Right cardiac atrium (tissue), 5 donors: ENCODE results near the gene JAKMIP1. TPM values are rescaled to one million over a fixed set of nuclear protein-coding genes. Genes with fewer than 3 reads are reported as not detected.

Experiments used
- ATAC-seq, 2 donors: fragments of 200-7000 bp; cut with Tn5 transposase; one replicate each; pipeline versions ENCODE4 v1.8.0 to v1.9.1; 2020; ENCODE audit warnings: moderate library complexity in 2 of 2, mild to moderate bottlenecking in 1 of 2
- DNase-seq, 3 donors: peaks; one replicate each; pipeline ENCODE4 v3.0.0-alpha.2; 2020
- H3K27ac ChIP-seq: one replicate; pipeline ENCODE4 v1.5.1; 2013; ENCODE audit warnings: mild to moderate bottlenecking, low read length, control low read depth, moderate library complexity
- H3K27me3 ChIP-seq: one replicate; pipeline ENCODE4 v1.6.1; 2013; ENCODE audit not compliant: control insufficient read depth, insufficient read depth
- H3K4me1 ChIP-seq: one replicate; pipeline ENCODE4 v1.6.1; 2013; ENCODE audit warnings: low read length; ENCODE audit not compliant: control insufficient read depth, insufficient read depth
- H3K4me3 ChIP-seq: one replicate; pipeline ENCODE4 v1.5.1; 2013; ENCODE audit warnings: low read length, control low read depth
- H3K9me3 ChIP-seq: one replicate; pipeline ENCODE4 v1.6.1; 2013; ENCODE audit warnings: low read length; ENCODE audit not compliant: control insufficient read depth
- WGBS: extraction: QIAGEN DNeasy Blood & Tissue Kit; methylation state at CpG from one replicate; pipeline ENCODE4 v1.1.7; 2013; 5-methylcytosine and 5-hydroxymethylcytosine counted together
- intact Hi-C, 4 donors: fragments of 100-400 bp; cut with DNase I; formaldehyde crosslinking; loops; one replicate each; pipeline versions ENCODE4 v1.11.0 to v1.14.0; 2022 to 2023
- polyA plus RNA-seq: library from polyadenylated mRNA; stranded (reverse); fragments of 200-250 nt; gene quantifications from one replicate; pipeline ENCODE4 v1.2.3, GENCODE V29; 2013
- total RNA-seq, 4 donors: library from RNA; stranded (reverse); fragmentation: NEBNext Ultra II Directional; extraction: Animal tissue kit (Norgen Biotek cat#: 25700); gene quantifications; one replicate each; pipeline ENCODE4 v1.2.1, GENCODE V29; 2021
- donor health status: healthy with polysubstance abuse.
- donor health status: DM: no; HTN: yes; CAD: no.
- donor health status: DM: no; HTN: no; CAD: no.
- donor health status: DM: no; HTN: yes; CAD: no; lungs with severe emphysema.
- donor health status: DM: yes; HTN: yes; CAD: no.

The JAKMIP1 gene
- total and polyA plus RNA-seq, 5 donors: 0.07 to 0.28 (median 0.20) TPM; not detected in 2

DNA sequence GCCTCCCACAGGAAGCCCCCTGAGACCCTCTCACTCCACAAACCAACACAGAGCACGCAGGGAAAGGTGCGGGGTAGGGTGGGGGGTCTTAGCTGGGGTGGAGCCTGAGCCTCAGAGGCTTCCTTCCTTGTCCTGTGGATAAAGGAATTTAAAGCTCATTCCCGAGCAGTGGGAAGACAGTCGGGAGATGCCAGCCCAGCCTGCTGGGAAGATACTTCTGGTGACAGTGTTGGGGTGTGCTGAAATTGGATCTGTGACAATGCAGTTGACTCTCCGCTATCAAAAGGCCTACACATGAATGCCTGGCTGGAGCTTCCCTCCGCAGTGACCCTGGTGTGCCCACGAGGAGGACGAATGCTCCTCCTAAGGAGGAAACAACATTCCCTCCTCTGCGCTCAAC is 45.5 kb downstream of the JAKMIP1 start:
- WGBS: 35% methylated on average over 9 of the region's 9 CpGs
- intact Hi-C loops: no loop called here
- H3K27ac ChIP-seq: no peak overlapping the region
- no peak for DNase-seq
- H3K4me1 ChIP-seq: no peaks in the 10 kb centered on the region
- no peaks in the 10 kb centered on the region for H3K9me3 ChIP-seq
- no peaks in the 10 kb centered on the region for H3K27me3 ChIP-seq
- no peak overlapping the region for H3K4me3 ChIP-seq
- ATAC-seq: no peak

GRCh38 chr4:6153874-6154273 is 46.5 kb downstream of the JAKMIP1 start:
- Histone ChIP-seq H3K27ac (no peak overlapping the region), H3K4me3 (no peak overlapping the region), H3K4me1 (no peaks in the 10 kb centered on the region), H3K9me3 (no peaks in the 10 kb centered on the region), H3K27me3 (no peaks in the 10 kb centered on the region)
- WGBS: 43% methylated on average over 7 of the region's 7 CpGs
- no peak for DNase-seq
- ATAC-seq: no peak
- intact Hi-C loops: no loop called here

DNA sequence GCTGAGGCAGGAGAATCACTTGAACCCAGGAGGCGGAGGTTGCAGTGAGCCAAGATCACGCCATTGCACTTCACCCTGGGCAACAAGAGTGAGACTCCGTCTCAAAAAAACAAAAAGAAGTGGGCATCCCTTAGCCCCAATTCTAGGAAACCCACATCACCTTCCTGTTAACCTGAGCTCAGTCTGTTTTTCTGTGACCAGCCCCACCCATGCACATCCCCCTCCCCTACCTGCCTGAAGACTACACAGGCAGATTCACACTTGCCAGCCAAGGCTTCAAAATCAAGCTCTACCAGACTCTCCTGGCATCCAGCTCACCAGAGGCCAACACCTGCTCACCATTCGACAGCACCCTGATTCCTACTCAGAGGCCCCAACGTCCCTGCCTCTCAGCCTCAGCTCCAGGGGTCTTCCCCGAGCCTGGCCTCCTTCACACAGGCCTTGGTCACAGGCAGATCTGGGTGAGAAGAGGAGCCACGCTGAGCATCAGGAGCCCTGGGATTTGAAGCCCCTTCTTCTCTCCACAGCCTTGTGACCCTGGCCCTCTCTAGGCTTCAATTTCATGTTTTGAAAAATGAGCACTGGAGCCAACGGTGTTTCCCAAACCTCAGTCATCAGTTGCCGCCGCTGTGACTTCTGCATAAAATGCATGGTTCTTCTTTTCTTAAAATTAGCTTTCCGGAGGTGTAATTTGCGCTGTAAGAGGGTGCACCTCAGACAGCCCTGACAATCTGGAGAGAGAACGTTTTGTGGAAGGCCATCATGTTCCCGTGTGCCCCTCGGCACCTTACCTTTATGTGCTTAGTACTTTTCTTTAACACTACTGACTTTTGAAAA is 47.3 kb downstream of the JAKMIP1 start:
- intact Hi-C loops: no loop called here
- WGBS: 79% methylated on average over 15 of the region's 15 CpGs
- H3K27me3 ChIP-seq: no peaks in the 10 kb centered on the region
- no peak overlapping the region for H3K4me3 ChIP-seq
- H3K27ac ChIP-seq: no peak overlapping the region
- DNase-seq: no peak
- no peak for ATAC-seq
- no peaks in the 10 kb centered on the region for H3K4me1 ChIP-seq
- no peaks in the 10 kb centered on the region for H3K9me3 ChIP-seq

GRCh38 chr4:6150046-6150735 is 50.2 kb downstream of the JAKMIP1 start:
- ATAC-seq (no peak), DNase-seq (no peak)
- H3K4me3 ChIP-seq: no peak overlapping the region
- no peaks in the 10 kb centered on the region for H3K9me3 ChIP-seq
- no peaks in the 10 kb centered on the region for H3K4me1 ChIP-seq
- H3K27ac ChIP-seq: no peak overlapping the region
- intact Hi-C loops: no loop called here
- WGBS: 86% methylated on average over 18 of the region's 18 CpGs
- H3K27me3 ChIP-seq: no peaks in the 10 kb centered on the region

DNA sequence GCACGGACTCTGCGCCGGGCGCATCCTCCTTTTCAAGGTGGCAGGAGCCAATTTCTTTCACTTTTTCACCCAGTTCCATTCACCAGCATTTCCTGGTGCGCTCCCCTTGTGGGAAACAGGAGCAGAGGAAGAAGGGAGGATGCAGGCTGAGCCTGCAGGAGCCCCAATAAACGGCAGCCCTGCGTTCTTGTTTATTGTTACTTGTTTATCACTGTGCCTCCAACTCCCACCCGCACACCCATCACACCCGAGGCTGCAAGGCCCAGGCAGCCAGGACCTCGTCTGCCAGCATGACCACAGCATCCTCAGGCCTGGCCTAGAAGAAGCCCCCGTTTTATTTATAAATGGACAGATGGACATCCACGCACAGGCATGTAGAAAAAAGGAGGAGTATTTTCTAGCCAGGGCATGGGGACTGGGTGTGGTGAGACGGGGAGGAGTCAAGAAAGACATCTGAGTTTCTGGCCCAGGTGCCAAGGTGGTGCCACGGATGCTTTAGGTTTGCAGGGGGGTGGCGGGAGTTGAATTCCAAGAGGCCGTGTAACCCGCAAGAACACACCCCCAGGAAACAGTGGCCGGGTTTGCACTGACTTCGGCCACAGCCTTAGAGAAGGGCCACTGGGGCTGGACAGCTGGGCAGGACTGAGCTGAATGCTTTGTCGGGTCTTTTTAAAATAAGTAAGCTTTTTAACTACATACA is 51.7 kb downstream of the JAKMIP1 start:
- intact Hi-C loops: no loop called here
- 77% methylated on average over 20 of the region's 20 CpGs for WGBS
- DNase-seq (no peak), ATAC-seq (no peak)
- Histone ChIP-seq H3K4me1 (no peaks in the 10 kb centered on the region), H3K27me3 (no peaks in the 10 kb centered on the region), H3K27ac (no peak overlapping the region), H3K9me3 (no peaks in the 10 kb centered on the region), H3K4me3 (no peak overlapping the region)

DNA sequence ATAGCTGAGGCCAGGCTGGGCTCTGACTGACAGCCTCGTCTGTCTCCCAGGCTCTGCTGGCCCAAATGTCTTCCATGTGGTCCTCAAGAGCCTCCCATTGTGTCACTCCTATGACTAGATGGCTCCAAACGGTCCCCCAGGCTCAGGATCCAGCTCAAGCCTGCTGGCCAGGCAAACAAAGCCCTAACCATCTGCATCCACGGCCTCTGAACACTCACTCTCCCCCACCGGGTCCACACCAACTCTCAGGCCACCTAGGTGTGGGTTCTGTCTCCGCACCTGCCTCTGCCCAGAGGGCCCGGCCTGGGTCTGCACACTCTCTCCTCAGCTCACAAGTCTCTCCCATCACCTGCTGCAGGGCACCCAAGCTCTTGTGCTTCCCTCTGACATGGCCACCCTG is 52.9 kb downstream of the JAKMIP1 start:
- no peak overlapping the region for H3K4me3 ChIP-seq
- no peak overlapping the region for H3K27ac ChIP-seq
- H3K27me3 ChIP-seq: no peaks in the 10 kb centered on the region
- no peaks in the 10 kb centered on the region for H3K9me3 ChIP-seq
- DNase-seq (no peak), ATAC-seq (no peak)
- 68% methylated on average over 6 of the region's 6 CpGs for WGBS
- no peaks in the 10 kb centered on the region for H3K4me1 ChIP-seq
- intact Hi-C loops: no loop called here

DNA sequence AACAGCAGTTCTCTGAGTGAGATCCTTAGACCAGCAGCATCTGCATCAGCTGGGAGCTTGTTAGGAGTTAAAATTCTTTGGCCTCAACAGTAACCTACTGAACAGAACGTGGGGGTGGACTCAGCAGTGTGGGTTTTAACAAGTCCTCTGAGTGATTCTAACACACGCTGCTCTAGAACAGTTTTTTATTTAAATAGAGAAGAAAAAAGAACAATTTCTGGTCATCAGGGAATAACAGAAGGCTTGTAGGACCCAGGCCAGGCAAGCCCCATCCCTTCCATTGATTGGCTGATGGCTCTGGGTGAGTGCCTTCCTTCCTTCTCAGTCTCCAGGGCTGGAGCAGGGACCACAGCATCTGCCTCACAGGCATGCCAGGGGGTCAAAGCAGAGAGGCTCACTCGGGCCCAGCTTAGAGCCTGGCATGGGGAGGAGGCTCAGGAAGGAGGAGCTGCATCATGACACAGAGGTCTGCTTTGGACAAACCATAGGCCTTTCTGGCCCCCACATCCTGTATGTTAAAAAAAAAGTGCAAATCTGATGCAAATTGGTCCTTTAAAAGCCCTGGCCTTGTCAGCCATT is 56.7 kb downstream of the JAKMIP1 start:
- Histone ChIP-seq H3K27ac (no peak overlapping the region), H3K27me3 (no peaks in the 10 kb centered on the region), H3K4me3 (no peak overlapping the region), H3K4me1 (no peaks in the 10 kb centered on the region), H3K9me3 (no peaks in the 10 kb centered on the region)
- intact Hi-C loops: no loop called here
- DNase-seq: no peak
- 44% methylated on average over 3 of the region's 3 CpGs for WGBS
- no peak for ATAC-seq

GRCh38 chr4:6142935-6143602 is 57.3 kb downstream of the JAKMIP1 start:
- H3K4me3 ChIP-seq: no peak overlapping the region
- DNase-seq (no peak), ATAC-seq (no peak)
- intact Hi-C loops: no loop called here
- 78% methylated on average over 8 of the region's 8 CpGs for WGBS
- H3K27ac ChIP-seq: no peak overlapping the region
- H3K27me3 ChIP-seq: no peaks in the 10 kb centered on the region
- H3K9me3 ChIP-seq: no peaks in the 10 kb centered on the region
- no peaks in the 10 kb centered on the region for H3K4me1 ChIP-seq

- no peak overlapping the region for H3K27ac ChIP-seq
- no peaks in the 10 kb centered on the region for H3K9me3 ChIP-seq
- DNase-seq (no peak), ATAC-seq (no peak)
- no peaks in the 10 kb centered on the region for H3K4me1 ChIP-seq
- WGBS: 87% methylated on average over 7 of the region's 7 CpGs
- intact Hi-C loops: no loop called here
- no peaks in the 10 kb centered on the region for H3K27me3 ChIP-seq
- no peak overlapping the region for H3K4me3 ChIP-seq
Observed at GRCh38 chr4:6142511-6142910, 57.8 kb downstream of the JAKMIP1 start.

- Histone ChIP-seq H3K4me1 (no peaks in the 10 kb centered on the region), H3K27me3 (no peaks in the 10 kb centered on the region), H3K9me3 (no peaks in the 10 kb centered on the region), H3K4me3 (no peak overlapping the region), H3K27ac (no peak overlapping the region)
- DNase-seq (no peak), ATAC-seq (no peak)
- WGBS: 75% methylated on average over 9 of the region's 9 CpGs
- intact Hi-C loops: no loop called here
Observed at GRCh38 chr4:6141554-6141953, 58.8 kb downstream of the JAKMIP1 start.
